Gastroesophageal sphincter (tissue), 4 donors: Measurements from ENCODE around the gene CYB5R4. TPM values are rescaled to one million over a fixed set of nuclear protein-coding genes. Genes with fewer than 3 reads are reported as not detected.

ENCODE experiments used
- ATAC-seq: fragments of 150-250 bp; one replicate; pipeline ENCODE4 v1.9.1; 2016; ENCODE audit warnings: mild to moderate bottlenecking, moderate library complexity
- H3K27ac ChIP-seq, 4 donors: fragments of 200-600 bp; sonication (generic) in 3 of 4; 1 replicate in 3 of 4; 2 replicates in 1 of 4; pipeline ENCODE4 v1.5.1; 2016 to 2019
- H3K27me3 ChIP-seq: fragments of 200-600 bp; sonication (generic); one replicate; pipeline ENCODE4 v1.5.1; 2019
- H3K36me3 ChIP-seq, 2 donors: fragments of 200-600 bp; sonication (generic); one replicate each; pipeline ENCODE4 v1.5.1; 2019; ENCODE audit warnings: control low read depth in 1 of 2
- H3K4me1 ChIP-seq, 3 donors: fragments of 200-600 bp; sonication (generic); 1 replicate in 2 of 3; 2 replicates in 1 of 3; pipeline ENCODE4 v1.5.1; 2016 to 2019; ENCODE audit warnings: control low read depth in 2 of 3
- H3K4me3 ChIP-seq, 2 donors: fragments of 200-600 bp; sonication (generic); one replicate each; pipeline ENCODE4 v1.5.1; 2019; ENCODE audit warnings: mild to moderate bottlenecking in 1 of 2, moderate library complexity in 1 of 2
- H3K9me3 ChIP-seq, 3 donors: fragments of 200-600 bp; sonication (generic); one replicate each; pipeline ENCODE4 v1.5.1; 2017 to 2019; ENCODE audit warnings: control low read depth in 2 of 3
- EP300 ChIP-seq: sonication (generic); formaldehyde crosslinking; IDR thresholded peaks from one replicate; pipeline ENCODE4 v1.6.1; 2017; ENCODE audit warnings: antibody characterized with exemption, mild to moderate bottlenecking
- POLR2A ChIP-seq, 2 donors: fragments of 450-650 bp; IDR thresholded peaks; one replicate each; pipeline ENCODE4 v1.6.1; 2017; ENCODE audit warnings: antibody characterized with exemption in 2 of 2, mild to moderate bottlenecking in 2 of 2, moderate library complexity in 1 of 2
- POLR2AphosphoS5 ChIP-seq: sonication (generic); formaldehyde crosslinking; IDR thresholded peaks from one replicate; pipeline ENCODE4 v1.6.1; 2017; ENCODE audit warnings: antibody characterized with exemption
- WGBS, 2 donors: methylation state at CpG; one replicate each; pipeline ENCODE4 v1.1.5; 2018; ENCODE audit warnings: low coverage in 1 of 2; 5-methylcytosine and 5-hydroxymethylcytosine counted together
- total RNA-seq, 4 donors: library from RNA; depleted of rRNA; stranded (reverse); fragments of >200 nt; gene quantifications; one replicate each; pipeline ENCODE4 v1.1.0, GENCODE V29; 2016
- TF ChIP-seq, protein P1 (sequence below), 4 experiments: fragments of 200-600 bp in 2 of 4; fragments of 450-650 bp in 2 of 4; sonication (generic) in 1 of 4; IDR thresholded peaks; one replicate each; pipeline ENCODE4 v1.5.1; 2017 to 2019; ENCODE audit warnings: antibody characterized with exemption in 4 of 4, mild to moderate bottlenecking in 2 of 4, moderate library complexity in 2 of 4

The CYB5R4 gene
- total RNA-seq, 4 donors from 2014 or later, result 16.0 to 32.4 (median 20.8) TPM

DNA sequence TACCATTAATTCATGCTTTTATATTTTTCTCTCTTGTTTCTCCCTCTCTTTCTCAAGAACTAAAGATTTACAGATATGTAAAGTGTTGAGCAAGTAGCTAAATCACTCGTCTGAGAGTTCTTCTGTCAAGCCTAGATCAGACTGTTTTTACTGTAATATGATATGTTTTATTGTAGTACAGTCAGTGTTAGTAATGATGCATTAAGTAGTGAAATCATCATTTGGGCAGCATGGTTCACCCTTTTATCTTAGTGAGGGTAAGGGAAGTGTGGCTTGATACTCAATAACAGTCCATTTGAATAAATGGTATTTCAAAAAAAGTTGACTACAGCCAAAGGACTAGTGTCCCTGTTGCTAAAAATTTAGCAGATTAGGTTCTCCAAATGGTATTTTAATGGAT lies 9.2 kb downstream of the CYB5R4 start:
- Histone ChIP-seq H3K27me3 (no peaks in the 10 kb centered on the region), H3K4me3 (no peak overlapping the region), H3K4me1 (no peaks in the 10 kb centered on the region), H3K9me3 (no peaks in the 10 kb centered on the region), H3K27ac (no peak overlapping the region), H3K36me3 (peaks cover 0 to 33% of the 10 kb centered on the region in 2 donors)
- WGBS, 2 donors, result 41 to 43% methylated on average over 1 of the region's 1 CpG
- no peak for ATAC-seq
- TF ChIP-seq POLR2AphosphoS5 (no peak), POLR2A (IDR thresholded peaks at IDR 0.05) (no peak), EP300 (no peak)
- TF ChIP-seq, protein P1, sequence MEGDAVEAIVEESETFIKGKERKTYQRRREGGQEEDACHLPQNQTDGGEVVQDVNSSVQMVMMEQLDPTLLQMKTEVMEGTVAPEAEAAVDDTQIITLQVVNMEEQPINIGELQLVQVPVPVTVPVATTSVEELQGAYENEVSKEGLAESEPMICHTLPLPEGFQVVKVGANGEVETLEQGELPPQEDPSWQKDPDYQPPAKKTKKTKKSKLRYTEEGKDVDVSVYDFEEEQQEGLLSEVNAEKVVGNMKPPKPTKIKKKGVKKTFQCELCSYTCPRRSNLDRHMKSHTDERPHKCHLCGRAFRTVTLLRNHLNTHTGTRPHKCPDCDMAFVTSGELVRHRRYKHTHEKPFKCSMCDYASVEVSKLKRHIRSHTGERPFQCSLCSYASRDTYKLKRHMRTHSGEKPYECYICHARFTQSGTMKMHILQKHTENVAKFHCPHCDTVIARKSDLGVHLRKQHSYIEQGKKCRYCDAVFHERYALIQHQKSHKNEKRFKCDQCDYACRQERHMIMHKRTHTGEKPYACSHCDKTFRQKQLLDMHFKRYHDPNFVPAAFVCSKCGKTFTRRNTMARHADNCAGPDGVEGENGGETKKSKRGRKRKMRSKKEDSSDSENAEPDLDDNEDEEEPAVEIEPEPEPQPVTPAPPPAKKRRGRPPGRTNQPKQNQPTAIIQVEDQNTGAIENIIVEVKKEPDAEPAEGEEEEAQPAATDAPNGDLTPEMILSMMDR (IDR thresholded peaks at IDR 0.05), result no peak

DNA sequence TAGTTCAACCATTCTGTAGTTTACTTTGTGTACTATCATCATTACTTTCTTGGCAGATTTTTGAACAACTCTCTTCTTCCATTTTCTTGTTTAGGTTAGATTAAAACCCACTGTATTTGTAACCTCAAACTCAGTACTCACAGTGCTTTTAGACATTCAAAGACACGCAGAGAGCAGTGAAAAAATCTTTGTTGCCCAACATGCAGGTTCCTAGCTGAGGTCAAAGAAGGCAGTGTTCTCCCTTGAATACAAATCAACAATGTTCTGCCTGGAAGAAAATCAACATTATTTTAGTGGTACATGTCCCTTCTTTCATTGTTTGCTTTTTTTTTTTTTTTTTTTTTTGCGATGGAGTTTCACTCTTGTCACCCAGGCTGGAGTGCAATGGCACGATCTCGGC lies 11.2 kb downstream of the CYB5R4 start:
- WGBS, 2 donors, result 100% methylated on average over 1 of the region's 4 CpGs
- no peak for ATAC-seq

DNA sequence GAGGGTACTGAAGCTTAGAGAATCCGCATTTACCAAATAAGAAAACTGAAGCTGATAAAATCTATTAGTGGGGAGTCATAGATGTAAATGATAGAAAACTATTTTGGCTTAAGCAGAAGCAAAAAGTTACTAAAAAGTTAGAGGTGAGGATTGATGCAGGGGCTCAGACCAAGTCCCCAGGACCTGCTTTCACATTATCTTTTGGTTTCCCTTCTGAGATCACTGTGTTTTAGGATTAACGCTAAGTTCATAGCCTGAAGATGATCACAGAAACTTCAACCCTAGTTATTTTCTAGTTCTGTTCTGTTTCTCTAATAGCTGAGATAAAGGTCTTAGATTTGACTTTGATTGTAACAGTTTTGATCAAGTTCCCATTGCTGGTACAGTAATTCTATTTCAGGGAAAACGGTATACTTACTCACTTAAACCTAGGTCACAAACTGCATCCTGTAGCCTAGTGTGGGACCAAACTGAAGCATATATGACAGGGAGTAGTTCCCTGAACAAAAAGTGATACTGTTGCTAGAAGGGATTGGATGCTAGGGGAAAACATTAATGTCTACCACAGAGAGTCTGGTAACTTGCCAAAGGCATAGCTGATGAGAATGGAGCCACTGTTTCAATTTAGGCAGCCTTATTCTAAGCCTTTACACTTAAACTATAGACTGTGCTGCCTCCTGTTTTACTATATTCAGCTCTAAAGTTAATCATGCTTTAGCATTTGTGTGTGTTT lies 13.1 kb downstream of the CYB5R4 start:
- H3K4me1 ChIP-seq, result no peaks in the 10 kb centered on the region
- H3K4me3 ChIP-seq, result no peak overlapping the region
- ATAC-seq, result no peak
- no peaks in the 10 kb centered on the region for H3K27me3 ChIP-seq
- H3K9me3 ChIP-seq, result no peaks in the 10 kb centered on the region
- H3K36me3 ChIP-seq, result peaks cover 0 to 3% of the 10 kb centered on the region in 2 donors
- 90 to 92% methylated on average over 3 of the region's 3 CpGs for WGBS, 2 donors
- no peak overlapping the region for H3K27ac ChIP-seq
- TF ChIP-seq, protein P1 (IDR thresholded peaks at IDR 0.05), result no peak
- TF ChIP-seq POLR2A (IDR thresholded peaks at IDR 0.05) (no peak), POLR2AphosphoS5 (no peak), EP300 (no peak)

More for the DNA sequence above, 11.2 kb downstream of the CYB5R4 start:
- H3K36me3 ChIP-seq, result peaks cover 0 to 20% of the 10 kb centered on the region in 2 donors
- no peaks in the 10 kb centered on the region for H3K9me3 ChIP-seq
- no peak for TF ChIP-seq EP300
- TF ChIP-seq POLR2A (IDR thresholded peaks at IDR 0.05), result no peak
- TF ChIP-seq POLR2AphosphoS5, result no peak
- TF ChIP-seq, protein P1 (IDR thresholded peaks at IDR 0.05), result no peak
- H3K4me3 ChIP-seq, result no peak overlapping the region
- no peak overlapping the region for H3K27ac ChIP-seq
- no peaks in the 10 kb centered on the region for H3K27me3 ChIP-seq
- H3K4me1 ChIP-seq, result no peaks in the 10 kb centered on the region

DNA sequence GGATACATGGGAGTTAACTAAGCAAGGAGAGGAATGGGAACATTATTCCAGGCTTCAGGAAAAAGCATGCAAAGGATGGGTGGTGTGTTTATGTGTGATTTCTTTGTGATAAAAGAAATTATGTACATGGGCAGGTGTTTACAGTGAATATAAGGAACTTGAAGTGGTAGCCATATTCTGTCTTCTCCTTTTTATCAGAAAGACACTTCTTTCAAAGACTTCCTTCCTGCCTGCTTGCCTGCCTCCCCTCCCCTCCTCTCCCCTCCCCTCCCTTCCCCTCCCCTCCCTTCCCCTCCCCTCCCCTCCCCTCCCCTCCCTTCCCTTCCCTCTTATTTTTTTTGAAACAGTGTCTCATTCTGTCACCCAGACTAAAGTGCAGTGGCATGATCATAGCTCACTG lies 14.4 kb downstream of the CYB5R4 start:
- no peak for ATAC-seq
- Histone ChIP-seq H3K36me3 (no peaks in the 10 kb centered on the region), H3K27me3 (no peaks in the 10 kb centered on the region), H3K9me3 (no peaks in the 10 kb centered on the region), H3K27ac (no peak overlapping the region), H3K4me3 (no peak overlapping the region), H3K4me1 (peaks cover 0 to under 1% (median 0%) of the 10 kb centered on the region in 3 donors)
- TF ChIP-seq EP300, result no peak
- TF ChIP-seq, protein P1 (IDR thresholded peaks at IDR 0.05), result no peak
- no peak for TF ChIP-seq POLR2AphosphoS5
- TF ChIP-seq POLR2A (IDR thresholded peaks at IDR 0.05), result no peak

DNA sequence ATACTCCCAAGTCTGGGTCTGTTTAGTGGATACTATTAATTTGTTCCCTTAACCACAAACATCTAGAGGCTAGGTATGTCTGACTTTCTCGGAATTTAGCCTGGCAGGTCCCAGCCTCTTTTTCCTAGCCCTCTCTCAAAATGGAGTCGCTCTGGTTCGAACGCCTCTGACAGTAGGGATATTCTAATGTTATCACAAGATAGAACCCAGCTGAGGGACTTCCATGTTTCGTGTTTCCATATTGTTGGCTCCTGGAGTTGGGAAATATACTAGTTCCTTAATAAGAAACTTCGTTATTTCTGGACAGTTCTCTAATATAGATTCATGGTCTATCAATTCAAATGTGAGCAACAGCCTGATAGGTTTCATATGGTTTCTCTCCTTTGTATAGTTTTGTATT lies 16.4 kb downstream of the CYB5R4 start:
- TF ChIP-seq POLR2AphosphoS5, result no peak
- TF ChIP-seq, protein P1 (IDR thresholded peaks at IDR 0.05), result no peak
- TF ChIP-seq EP300, result no peak
- no peak for TF ChIP-seq POLR2A (IDR thresholded peaks at IDR 0.05)
- no peak overlapping the region for H3K4me3 ChIP-seq
- H3K27me3 ChIP-seq, result no peaks in the 10 kb centered on the region
- WGBS, 2 donors, result 90 to 100% methylated on average over 4 to 6 of the region's 6 CpGs
- no peaks in the 10 kb centered on the region for H3K9me3 ChIP-seq
- peaks cover 0 to 4% (median 0%) of the 10 kb centered on the region in 3 donors for H3K4me1 ChIP-seq
- no peak overlapping the region for H3K27ac ChIP-seq
- no peaks in the 10 kb centered on the region for H3K36me3 ChIP-seq
- ATAC-seq, result no peak
